ENCODE measurements around the gene PIKFYVE.
A peak's percentile ranks its signal among the peaks of the same experiment; 100 is the strongest.
"Not testable (repeated sequence)": the region's sequence is repeated elsewhere in the genome, so short reads cannot be mapped to it uniquely, and the experiment has no call there.

Gene PIKFYVE

DNA sequence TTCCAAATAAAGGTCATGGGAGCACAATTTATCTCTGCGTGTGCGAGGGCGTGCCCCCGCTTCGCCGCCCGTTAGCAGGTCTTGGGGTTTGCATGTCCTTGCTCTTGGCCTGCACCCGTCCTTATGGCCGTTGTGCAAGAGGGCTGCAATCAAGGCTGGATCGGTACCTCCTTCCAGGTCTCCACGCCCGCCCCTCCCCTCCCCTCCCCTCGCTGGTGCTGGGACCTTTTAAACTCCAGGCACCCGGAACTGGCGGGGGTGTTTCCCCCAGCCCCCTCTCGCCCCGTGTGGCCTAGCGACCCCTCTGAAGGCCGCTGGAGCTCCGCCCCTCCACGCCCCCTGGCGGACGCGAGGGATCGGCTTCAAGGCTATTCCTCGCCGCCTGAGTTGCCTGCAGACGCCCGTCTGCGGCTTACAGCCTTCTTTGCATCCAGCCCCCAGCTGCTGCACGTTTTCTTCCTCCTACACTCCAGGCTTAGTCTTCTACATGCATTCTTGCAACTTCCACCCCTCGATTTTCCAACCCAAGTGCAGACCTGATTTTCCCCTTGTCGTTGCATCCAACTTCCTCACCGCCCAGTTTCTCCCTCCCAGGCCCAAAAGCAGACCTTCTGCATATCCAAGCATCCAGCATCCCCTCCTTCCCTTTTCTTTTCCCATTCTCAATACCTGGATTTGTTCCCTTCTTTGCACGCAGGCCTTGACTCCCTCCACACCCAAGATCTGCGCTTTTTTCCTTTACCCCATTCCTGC lies 11.8 kb upstream of the PIKFYVE start:
- peak in 55 of 56 donors; percentile 13 to 91 (median 74) for DNase-seq

DNA sequence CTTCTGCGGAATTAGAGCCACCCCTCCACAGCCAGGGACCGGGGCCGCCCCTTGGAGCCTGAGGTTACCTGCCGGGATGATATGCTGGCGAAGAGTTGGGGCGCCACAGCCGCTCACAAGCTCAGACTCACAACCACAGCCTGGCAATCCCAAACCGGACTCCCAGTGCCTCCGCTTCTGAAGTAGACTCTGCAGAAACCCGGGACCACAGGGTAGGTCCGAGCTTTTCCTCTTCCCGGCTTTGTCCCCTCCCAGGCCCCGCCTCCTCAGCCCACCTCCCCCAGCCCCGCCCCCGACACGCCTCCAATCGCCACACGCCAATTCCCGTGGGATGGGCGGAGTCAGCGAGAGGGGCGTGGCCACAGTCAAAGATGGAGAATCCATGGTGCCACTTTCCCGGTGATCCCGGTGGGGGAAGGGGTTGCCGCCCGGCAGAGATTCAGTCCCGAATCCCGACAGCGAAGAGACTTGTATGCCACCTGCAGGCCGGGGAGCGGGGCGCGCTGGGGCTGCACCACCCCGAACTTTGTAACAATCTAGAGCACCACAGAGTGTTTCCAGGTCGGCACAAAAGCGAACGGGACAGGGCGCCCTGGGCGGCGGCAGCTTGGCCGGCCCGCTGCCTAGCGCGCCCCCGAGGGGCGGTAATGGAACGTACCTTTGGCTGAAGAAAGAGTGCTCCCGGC lies 11.0 kb upstream of the PIKFYVE start, which contains the start of gene IDH1:
Gene IDH1 (minus strand): TSS at position 201 of the 686 bp plus-strand sequence. CDS start 3,520 bp downstream, outside the sequence.
- DNase-seq, result peak; percentile 71 to 98 (median 94)

DNA sequence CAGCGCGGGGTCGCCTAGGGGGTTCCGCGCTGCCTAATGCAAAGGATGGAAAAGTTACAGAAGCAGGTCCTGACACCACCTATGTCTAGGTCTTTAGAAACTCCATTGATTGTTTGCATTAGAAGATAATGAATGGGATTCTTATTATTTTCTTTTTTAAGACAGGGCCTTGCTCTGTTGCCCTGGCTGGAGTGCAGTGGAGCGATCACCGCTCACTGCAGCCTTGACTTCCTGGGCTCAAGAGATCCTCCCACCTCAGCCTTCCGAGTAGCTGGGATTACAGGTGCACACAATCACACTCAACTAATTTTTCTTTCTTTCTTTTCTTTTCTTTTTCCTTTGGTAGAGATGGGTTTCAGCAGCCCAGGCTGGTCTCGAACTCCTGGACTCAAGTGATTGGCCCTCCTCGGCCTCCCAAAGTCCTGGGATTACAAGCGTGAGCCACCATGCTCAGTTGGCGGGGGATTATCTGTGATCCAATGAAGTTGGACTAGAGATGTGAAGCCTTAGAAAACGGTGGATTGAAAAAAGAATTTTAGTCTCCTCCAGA lies 10.4 kb upstream of the PIKFYVE start:
- DNase-seq, result no peak

DNA sequence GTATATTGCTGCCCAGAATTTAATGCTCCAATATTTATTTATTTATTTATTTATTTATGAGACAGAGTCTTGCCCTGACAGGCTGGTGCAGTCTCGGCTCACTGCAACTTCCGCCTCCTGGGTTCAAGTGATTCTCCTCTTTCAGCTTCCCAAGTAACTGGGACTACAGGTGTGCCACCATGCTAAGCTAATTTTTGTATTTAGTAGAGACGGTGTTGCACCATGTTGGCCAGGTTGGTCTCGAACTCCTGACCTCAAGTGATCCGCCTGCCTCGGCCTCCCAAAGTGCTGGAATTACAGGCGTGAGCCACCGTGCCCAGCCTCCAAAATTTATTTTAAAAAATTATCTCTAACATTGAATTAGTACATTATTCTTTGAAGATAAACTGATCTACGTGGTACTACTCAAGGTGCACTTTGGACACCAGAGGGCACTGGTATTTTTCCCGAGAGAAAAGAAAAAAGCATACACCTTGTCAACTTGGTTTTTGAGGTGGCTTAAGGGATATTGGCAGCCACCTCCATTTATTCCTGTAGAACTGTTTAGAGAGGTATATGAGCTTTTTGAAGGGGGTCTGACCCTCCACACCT lies 9.8 kb upstream of the PIKFYVE start:
- DNase-seq, result no peak

DNA sequence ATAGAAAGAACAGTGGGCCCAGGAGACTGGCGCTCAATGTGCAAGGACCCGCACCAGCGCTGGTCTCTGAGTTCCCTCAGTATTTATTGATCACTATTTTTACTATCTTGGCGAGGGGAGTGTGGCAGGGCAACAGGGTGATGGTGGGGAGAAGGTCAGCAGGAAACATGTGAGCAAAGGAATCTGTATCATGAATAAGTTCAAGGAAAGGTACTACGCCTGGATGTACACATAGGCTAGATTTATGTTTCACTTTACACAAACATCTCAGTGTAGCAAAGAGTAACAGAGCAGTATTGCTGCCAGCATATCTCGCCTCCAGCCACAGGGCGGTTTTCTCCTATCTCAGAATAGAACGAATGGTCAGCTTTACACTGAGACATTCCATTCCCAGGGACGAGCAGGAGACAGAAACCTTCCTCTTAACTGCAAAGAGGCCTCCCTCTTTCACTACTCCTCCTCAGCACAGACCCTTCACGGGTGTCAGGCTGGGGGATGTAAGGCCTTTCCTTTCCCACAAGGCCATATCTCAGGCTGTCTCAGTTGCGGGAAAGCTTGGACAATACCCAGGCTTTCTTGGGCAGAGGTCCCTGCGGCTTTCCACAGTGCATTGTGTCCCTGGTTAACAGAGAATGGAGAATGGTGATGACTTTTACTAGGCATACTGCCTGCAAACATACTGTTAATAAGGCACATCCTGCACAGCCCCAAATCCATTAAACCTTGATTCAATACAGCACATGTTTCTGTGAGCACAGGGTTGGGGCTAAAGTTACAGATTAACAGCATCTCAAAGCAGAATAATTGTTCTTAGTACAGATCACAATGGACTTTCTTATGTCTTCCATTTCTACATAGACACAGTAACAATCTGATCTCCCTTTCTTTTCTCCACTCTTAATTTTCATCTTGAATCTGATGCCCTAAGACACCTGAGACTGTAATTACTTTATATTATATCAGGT lies 8.9 kb upstream of the PIKFYVE start:
- DNase-seq, result peak in 5 of 56 donors; percentile 1 to 6 (median 2)

DNA sequence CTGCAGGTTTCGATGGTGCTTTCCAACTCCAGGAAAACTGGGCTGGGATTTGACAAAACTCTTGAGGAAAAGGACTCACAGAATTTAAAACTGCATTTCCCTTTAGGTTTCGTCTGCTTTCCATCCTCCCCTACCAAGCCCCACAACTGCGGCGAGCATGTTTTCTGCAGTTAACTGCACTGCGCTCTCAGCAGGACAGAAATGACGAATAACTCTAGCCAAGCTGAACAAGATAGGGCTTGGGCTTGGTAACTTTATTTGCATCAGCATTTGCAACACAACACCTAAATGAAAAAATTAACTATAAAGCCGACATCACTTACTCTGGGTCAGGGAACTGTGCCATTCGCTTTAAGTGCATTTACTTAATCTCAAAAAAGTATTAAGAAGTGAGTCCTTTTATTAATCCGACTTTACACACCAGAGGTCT lies 669 bp upstream of the PIKFYVE start:
- peak in 29 of 56 donors; percentile 2 to 70 (median 22) for DNase-seq

DNA sequence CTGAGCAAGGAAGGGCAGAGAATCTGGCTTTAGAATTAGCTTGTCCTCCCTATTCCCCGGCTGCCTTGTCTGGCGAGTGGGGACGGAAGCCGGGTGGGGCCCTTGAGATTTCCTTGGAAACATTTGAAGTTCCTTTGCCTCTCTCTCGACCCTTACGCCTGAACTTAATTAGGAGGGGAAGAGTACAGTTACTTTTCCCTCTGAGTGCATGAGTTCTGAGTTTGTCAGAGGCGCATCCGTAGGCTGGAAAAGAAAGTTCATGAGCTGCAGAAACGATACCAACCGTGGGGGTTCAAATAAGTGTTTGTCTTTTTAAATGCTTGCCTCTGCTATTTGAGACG lies 468 bp downstream of the PIKFYVE start:
- DNase-seq, result peak in 1 of 56 donors; percentile 43

DNA sequence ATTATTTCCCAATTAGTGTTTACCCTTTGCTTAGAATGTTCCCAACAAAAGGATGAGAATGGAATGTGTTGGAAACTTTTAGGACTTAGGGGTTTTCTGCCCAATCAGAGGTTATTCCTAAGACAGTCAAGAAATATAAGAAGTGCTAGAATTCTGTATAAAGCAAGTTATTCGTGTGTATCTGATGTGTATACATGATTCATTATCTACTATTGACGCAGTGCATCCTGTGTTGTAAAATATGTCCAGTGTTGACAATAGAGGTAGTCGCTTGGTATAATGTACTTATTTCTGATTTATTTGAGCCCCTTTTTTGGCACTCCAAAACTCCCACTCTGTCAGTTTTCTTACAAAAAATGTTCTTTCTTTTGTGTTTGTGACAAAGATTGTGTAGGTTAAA lies 881 bp downstream of the PIKFYVE start:
- DNase-seq, result no peak

DNA sequence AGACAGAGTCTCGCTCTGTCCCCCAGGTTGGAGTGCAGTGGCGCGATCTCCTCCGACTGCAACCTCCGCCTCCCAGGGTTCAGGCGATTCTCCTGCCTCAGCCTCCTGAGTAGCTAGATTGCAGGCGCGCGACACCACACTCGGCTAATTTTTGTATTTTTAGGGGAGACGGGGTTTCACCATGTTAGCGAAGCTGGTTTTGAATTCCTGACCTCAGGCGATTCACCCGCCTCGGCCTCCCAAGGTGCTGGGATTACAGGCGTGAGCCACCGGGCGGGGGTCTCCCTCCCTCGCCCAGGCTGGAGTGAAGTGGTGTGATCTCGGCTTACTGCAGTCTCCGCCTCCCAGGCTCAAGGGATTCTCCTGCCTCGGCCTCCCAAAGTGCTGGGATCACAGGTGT lies 1.5 kb downstream of the PIKFYVE start:
- DNase-seq, result not testable (repeated sequence)

DNA sequence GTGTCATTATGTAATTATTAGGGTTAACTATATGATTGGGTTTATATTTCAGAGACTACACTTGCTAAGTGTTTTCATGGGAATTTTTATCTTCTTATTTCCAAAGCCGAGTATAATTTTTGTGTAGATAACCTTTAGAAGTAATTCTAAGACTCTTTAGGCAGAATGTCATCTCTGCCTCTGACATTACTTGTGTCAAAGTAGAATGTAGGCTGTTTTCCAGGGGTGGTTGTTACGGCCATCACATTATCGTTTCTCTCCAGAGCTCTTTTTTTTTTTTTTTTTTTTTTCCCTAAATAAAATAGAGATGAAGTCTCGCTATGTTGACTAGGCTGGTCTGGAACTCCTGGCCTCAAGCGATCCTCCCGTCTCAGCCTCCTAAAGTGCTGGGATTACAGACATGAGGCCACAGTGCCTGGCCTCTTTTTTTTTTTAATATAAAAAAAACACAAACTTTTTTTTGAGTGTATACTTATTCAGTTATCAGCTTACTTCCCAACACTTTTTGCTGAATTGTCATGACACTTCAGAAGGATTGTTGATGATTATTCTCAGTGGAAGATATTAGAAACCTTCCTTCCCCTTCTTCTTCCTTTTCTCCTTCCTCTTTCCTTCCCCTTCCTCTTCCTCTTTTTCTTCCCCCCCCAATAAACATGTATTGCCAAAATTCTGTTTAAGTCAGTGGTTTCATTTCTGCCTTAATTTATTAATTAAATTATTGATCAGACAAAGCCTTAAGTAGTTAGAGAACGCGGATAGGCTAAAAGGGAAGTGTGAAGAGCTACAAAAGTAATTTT lies 2.3 kb downstream of the PIKFYVE start:
- DNase-seq, result no peak

DNA sequence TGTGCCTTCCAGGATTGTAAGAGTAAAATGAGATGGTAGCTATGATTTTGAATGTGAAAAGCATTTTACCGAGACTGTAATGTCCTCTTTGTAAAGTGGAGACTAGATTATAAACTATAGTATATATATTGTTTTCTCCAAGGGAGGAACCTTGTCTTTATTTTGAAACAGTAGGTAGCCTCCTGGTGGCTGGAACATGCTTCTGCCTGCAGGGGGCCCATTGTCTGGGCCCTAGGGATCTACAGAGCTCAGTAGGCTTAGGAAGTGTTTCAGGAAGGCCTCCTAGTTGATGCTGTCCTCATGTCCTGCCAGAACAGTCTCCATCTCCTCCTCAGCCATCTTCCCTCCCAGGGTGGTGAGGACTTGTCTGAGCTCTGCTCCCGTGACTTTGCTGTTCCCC lies 3.0 kb downstream of the PIKFYVE start:
- DNase-seq, result no peak

DNA sequence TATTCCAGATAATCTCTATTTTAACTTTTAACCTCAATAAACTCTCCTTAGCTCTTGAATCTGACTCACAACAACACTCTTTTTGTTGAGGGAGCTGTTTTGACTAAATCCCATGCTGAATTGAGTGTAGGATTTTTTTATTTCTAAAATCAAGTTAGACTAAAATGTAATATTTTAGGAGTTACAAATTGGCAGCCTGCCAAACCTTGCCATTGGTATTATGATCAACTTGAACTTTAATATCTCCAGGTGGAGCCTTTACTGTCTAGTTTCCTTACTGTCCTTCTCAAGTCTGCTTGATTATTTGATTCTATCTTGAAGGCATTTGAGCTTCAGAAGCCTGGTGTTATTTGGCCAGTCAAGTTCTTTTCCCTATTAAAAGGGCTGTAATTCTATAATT lies 8.7 kb downstream of the PIKFYVE start:
- no peak for DNase-seq

DNA sequence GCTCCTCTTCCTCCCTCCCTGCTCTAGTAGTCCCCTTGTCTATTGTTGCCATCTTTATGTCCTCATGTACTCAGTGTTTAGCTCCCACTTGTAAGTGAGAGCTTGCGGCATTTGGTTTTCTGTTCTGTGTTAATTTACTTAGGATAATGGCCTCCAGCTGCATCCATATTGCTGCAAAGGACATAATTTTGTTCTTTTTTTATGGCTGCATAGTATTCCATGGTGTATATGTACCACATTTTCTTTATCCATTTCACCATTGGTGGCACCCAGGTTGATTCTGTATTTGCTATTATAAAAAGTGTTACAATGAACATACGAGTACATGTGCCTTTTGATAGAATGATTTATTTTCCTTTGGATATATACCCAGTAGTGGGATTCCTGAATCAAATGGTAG lies 12.5 kb downstream of the PIKFYVE start:
- no peak for DNase-seq

DNA sequence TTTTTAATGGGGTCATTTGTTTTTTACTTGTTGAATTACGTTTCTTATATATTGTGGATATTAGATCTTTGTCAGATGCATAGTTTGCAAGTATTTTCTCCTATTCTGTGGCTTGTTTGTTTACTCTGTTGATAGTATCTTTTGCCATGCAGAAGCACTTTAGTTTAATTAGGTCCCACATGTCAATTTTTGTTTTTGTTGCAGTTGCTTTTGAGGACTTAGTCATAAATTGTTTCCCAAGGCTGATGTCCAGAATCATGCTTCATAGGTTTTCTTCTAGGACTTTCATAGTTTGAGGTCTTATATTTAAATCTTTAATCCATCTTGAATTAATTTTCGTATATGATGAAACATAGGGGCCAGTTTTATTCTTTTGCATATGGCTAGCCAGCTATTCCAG lies 13.2 kb downstream of the PIKFYVE start:
- DNase-seq, result no peak

DNA sequence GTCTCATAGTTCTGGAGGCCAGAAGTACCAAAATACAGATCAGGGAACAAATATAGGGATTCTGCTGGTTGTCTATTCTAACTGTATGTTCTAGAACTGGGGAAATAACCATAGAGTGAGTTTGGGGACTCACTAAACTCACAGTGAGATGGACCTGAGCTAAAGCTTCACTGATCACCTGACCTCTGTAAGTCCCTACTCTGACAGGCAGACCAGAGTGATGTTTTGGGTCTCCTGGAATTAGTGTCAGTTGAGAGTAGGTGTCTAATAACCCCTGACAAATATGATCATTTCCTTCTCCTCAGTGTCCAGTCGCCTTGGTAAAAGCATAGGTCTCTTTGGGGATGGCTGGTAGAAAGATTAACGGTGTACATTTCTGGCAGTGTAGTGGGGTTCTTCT lies 14.2 kb downstream of the PIKFYVE start:
- no peak for DNase-seq

DNA sequence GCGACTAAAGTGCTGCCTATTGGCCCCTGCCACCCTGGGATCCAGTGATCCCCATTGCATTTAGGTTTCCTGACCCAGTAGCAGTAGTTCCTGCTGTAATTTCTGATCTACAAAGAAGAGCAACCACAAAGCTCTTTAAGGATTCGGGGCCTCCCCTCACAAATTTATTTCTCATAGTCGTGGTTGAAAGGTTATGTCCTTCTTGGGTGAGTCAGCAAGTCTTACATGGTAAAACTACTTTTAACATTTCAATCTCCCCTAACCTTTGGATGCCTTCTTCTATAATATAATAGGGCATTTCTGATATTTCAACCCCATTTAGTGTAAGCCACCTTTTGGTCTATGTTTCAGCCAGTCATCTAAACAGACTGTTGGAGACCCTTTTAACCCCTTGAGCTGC lies 14.9 kb downstream of the PIKFYVE start:
- DNase-seq, result no peak

DNA sequence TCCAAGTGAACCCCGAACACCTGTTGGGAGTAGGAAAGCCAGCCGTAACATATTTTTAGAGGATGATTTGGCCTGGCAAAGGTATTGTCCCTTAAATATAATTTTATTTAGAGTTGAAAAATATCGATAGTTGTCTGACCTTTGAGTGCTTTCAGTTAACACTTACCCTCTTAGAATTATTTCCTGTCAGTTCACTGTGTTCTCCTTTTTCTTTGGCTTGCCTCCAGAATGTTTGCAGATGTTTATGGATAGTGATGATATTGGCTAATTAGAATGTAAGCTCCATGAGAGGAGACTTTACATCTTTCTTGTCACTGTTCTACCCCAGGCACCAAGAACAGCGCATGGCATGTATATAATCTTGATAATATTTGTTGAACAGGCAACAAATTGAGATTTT lies 19.8 kb downstream of the PIKFYVE start:
- DNase-seq, result no peak

DNA sequence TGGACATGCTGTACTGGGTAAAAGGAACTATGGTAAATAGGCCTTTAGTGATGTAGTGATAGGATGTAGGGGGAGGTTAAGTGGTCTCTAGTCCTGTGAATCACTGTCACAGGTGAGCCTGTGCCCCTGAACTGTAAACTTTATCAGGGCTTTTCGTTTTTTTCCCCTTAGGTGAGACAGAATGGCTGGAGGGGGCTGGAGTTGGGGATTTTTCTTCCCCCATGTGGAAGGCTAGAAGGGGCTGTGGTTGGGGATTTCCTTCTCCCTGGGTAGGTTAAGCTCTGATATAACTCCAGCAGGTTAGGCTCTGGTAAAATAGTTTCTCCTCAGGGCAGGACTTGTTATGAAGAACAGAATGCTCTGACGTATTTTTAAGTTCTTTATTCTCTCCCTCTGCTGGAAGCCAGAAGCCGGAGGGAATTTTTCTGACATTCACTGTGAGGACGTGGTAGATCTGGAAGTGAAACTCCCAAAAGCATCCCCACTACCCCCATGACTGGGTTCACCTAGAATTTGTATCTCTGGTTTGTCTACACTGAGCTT lies 28.5 kb downstream of the PIKFYVE start:
- no peak for DNase-seq

DNA sequence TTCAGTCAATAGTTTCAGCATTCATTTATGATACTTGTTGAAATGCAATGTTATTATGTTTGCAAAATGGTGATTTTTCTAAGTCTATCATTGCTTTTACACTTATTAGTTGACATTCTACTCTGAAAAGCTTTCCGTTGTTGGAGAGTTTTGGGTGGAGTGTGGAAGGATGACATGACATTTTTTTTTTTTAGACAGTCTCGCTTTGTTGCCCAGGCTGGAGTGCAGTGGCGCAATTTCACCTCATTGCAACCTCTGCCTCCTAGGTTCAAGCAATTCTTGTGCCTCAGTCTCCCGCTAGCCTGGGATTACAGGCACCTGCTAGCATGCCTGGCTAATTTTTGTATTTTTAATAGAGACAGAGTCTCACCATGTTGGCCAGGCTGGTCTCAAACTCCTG lies 29.8 kb downstream of the PIKFYVE start:
- no peak for DNase-seq

DNA sequence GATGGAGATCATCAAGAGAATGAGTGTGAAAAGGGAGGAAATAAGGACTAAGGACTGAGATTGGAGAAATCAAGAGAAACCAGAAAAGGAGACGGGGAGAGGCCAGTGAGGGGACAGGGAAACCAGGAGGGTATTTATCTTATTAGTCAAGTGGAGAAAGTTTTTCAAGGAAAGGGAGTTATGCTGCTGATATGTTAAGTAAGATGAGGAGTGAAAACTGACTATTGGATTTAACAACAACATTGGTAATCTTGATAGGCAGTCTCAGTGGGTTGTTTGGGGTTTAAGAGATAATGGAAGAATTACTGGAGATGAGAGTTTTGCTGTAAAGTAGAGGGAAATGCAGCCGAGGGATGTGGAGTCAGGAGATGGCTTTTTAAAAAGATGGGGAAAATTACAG lies 30.6 kb downstream of the PIKFYVE start:
- DNase-seq, result no peak
